Stimulated activated CD4-positive, alpha-beta T cell treated with anti-CD3 and anti-CD28 coated beads, Interleukin-4, amount 100 ng/mL, for 1 hour (primary cell): ENCODE data around the gene GABPB1.
"Not testable (repeated sequence)": the region's sequence is repeated elsewhere in the genome, so short reads cannot be mapped to it uniquely, and the experiment has no call there.

Experiments used
- DNase-seq: peaks from one replicate; pipeline ENCODE4 v3.0.0-alpha.2; 2020

GABPB1 gene

GRCh38 chr15:50354838-50355618 lies at the start of gene GABPB1:
TSS of gene GABPB1 (minus strand) at chr15:50355198. CDS start at chr15:50309798, 45,400 bp downstream.
- peak; percentile 87 for DNase-seq

- not testable (repeated sequence) for DNase-seq
Measured at GRCh38 chr15:50391561-50391960, 36.6 kb upstream of the GABPB1 start.

- no peak for DNase-seq
Measured at GRCh38 chr15:50390554-50391264, 35.7 kb upstream of the GABPB1 start.

- DNase-seq = not testable (repeated sequence)
Measured at GRCh38 chr15:50382408-50382807, 27.4 kb upstream of the GABPB1 start.

GRCh38 chr15:50381438-50381837 lies 26.4 kb upstream of the GABPB1 start:
- no peak for DNase-seq

- no peak for DNase-seq
Measured at GRCh38 chr15:50380089-50380488, 25.1 kb upstream of the GABPB1 start.

- not testable (repeated sequence) for DNase-seq
Measured at GRCh38 chr15:50379413-50379812, 24.4 kb upstream of the GABPB1 start.

GRCh38 chr15:50378776-50379175 lies 23.8 kb upstream of the GABPB1 start:
- DNase-seq = no peak

GRCh38 chr15:50377867-50378751 lies 23.1 kb upstream of the GABPB1 start:
- DNase-seq = no peak

GRCh38 chr15:50369564-50369963 lies 14.6 kb upstream of the GABPB1 start:
- not testable (repeated sequence) for DNase-seq

- DNase-seq = no peak
Measured at GRCh38 chr15:50365971-50366370, 11.0 kb upstream of the GABPB1 start.

GRCh38 chr15:50365570-50365969 lies 10.6 kb upstream of the GABPB1 start:
- no peak for DNase-seq

GRCh38 chr15:50363612-50364011 lies 8.6 kb upstream of the GABPB1 start:
- no peak for DNase-seq

GRCh38 chr15:50361756-50362155 lies 6.8 kb upstream of the GABPB1 start:
- no peak for DNase-seq

- no peak for DNase-seq
Measured at GRCh38 chr15:50358845-50359244, 3.8 kb upstream of the GABPB1 start.

GRCh38 chr15:50355980-50356379 lies 982 bp upstream of the GABPB1 start:
- DNase-seq = no peak

GRCh38 chr15:50355619-50355905 lies 564 bp upstream of the GABPB1 start:
- DNase-seq = no peak

GRCh38 chr15:50353975-50354837 lies 792 bp downstream of the GABPB1 start:
- peak; percentile 46 for DNase-seq

- DNase-seq = no peak
Measured at GRCh38 chr15:50353251-50353974, 1.6 kb downstream of the GABPB1 start.

- DNase-seq = no peak
Measured at GRCh38 chr15:50350621-50351020, 4.4 kb downstream of the GABPB1 start.

GRCh38 chr15:50345298-50345697 lies 9.7 kb downstream of the GABPB1 start:
- DNase-seq = no peak

GRCh38 chr15:50344006-50344464 lies 11.0 kb downstream of the GABPB1 start:
- no peak for DNase-seq
